A549 (cell line): ENCODE data around the gene CDK17.

Experiments
- CEBPB ChIP-seq, 2 experiments: fragments of >200 bp in 1 of 2; sonication (Bioruptor Twin) in 1 of 2; formaldehyde crosslinking in 1 of 2; IDR thresholded peaks; 2 replicates each; pipeline ENCODE4 v1.6.1; 2012 to 2016
- NPAS2 ChIP-seq: fragments of 250-450 bp; sonication (Bioruptor Pico); IDR thresholded peaks from 2 replicates; pipeline ENCODE4 v1.8.0; 2022; ENCODE audit warnings: mild to moderate bottlenecking, moderate library complexity, borderline replicate concordance
- POLR2A ChIP-seq: IDR thresholded peaks from 2 replicates; pipeline ENCODE4 v1.6.1; 2012; ENCODE audit warnings: mild to moderate bottlenecking, low read length
- RAD21 ChIP-seq, 2 experiments: fragments of >200 bp in 1 of 2; sonication (Bioruptor Twin) in 1 of 2; formaldehyde crosslinking in 1 of 2; IDR thresholded peaks in 1 of 2; conservative IDR thresholded peaks in 1 of 2; 2 replicates in 1 of 2; 3 replicates in 1 of 2; pipeline ENCODE4 v1.6.1; 2012 to 2018; ENCODE audit warnings: inconsistent platforms in 1 of 2
- SREBF2 ChIP-seq: fragments of 450-650 bp; IDR thresholded peaks from 2 replicates; pipeline ENCODE4 v1.6.1; 2014; ENCODE audit warnings: mild to moderate bottlenecking, moderate library complexity
- TF ChIP-seq, protein P1 (sequence below): IDR thresholded peaks from 2 replicates; pipeline ENCODE4 v1.6.1; 2012
- TF ChIP-seq, protein P2 (sequence below): fragments of >200 bp; sonication (Bioruptor Twin); formaldehyde crosslinking; IDR thresholded peaks from 3 replicates; pipeline ENCODE4 v1.5.1; 2016

DNA sequence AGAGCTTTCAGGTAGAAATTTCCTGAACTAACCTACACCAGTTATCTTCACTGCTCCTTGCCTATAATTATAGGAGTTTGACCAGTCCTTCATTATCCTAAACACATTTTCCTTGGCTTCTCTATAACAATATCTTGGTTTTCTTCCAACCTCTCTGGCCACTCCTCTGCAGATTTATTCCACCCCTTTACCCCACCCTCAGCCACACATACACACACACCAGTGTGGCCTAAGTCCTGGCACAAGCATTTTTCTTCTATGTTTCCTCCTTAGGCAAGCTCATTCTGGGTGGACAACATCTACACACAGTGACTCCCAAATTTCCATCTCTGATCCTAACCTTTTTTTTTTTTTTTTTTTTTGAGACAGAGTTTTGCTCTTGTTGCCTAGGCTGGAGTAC, 25.1 kb downstream of the CDK17 start:
- TF ChIP-seq CEBPB (IDR thresholded peaks at IDR 0.05), result no peak
- no peak for TF ChIP-seq POLR2A
- no peak for TF ChIP-seq SREBF2
- TF ChIP-seq, protein P1, sequence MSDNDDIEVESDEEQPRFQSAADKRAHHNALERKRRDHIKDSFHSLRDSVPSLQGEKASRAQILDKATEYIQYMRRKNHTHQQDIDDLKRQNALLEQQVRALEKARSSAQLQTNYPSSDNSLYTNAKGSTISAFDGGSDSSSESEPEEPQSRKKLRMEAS, result no peak
- TF ChIP-seq NPAS2 (CRISPR knock-in tag), result no peak
- TF ChIP-seq, protein P2, sequence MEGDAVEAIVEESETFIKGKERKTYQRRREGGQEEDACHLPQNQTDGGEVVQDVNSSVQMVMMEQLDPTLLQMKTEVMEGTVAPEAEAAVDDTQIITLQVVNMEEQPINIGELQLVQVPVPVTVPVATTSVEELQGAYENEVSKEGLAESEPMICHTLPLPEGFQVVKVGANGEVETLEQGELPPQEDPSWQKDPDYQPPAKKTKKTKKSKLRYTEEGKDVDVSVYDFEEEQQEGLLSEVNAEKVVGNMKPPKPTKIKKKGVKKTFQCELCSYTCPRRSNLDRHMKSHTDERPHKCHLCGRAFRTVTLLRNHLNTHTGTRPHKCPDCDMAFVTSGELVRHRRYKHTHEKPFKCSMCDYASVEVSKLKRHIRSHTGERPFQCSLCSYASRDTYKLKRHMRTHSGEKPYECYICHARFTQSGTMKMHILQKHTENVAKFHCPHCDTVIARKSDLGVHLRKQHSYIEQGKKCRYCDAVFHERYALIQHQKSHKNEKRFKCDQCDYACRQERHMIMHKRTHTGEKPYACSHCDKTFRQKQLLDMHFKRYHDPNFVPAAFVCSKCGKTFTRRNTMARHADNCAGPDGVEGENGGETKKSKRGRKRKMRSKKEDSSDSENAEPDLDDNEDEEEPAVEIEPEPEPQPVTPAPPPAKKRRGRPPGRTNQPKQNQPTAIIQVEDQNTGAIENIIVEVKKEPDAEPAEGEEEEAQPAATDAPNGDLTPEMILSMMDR, result no peak
- no peak for TF ChIP-seq RAD21 (conservative IDR thresholded peaks at IDR 0.05 in 1 of 2, IDR thresholded peaks at IDR 0.05 in 1 of 2)
